GM21360 (cell line): ENCODE data around the gene PLGRKT.
"Not testable (repeated sequence)": the region's sequence is repeated elsewhere in the genome, so short reads cannot be mapped to it uniquely, and the experiment has no call there.

ENCODE experiments used
- ATAC-seq: cut with Tn5 transposase; IDR thresholded peaks from one replicate; pipeline ENCODE4 v1.9.1; 2021; ENCODE audit warnings: mild to moderate bottlenecking, moderate library complexity; ENCODE audit not compliant: unreplicated experiment

Gene PLGRKT, protein sequence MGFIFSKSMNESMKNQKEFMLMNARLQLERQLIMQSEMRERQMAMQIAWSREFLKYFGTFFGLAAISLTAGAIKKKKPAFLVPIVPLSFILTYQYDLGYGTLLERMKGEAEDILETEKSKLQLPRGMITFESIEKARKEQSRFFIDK

GRCh38 chr9:5437254-5438216, at the start of gene PLGRKT:
Gene PLGRKT (minus strand): TSS chr9:5437925. CDS start chr9:5431977, 5,948 bp downstream.
- peak; percentile 80 for ATAC-seq

- ATAC-seq = no peak
These were observed 49.3 kb upstream of the PLGRKT start for GRCh38 chr9:5486988-5487387.

DNA sequence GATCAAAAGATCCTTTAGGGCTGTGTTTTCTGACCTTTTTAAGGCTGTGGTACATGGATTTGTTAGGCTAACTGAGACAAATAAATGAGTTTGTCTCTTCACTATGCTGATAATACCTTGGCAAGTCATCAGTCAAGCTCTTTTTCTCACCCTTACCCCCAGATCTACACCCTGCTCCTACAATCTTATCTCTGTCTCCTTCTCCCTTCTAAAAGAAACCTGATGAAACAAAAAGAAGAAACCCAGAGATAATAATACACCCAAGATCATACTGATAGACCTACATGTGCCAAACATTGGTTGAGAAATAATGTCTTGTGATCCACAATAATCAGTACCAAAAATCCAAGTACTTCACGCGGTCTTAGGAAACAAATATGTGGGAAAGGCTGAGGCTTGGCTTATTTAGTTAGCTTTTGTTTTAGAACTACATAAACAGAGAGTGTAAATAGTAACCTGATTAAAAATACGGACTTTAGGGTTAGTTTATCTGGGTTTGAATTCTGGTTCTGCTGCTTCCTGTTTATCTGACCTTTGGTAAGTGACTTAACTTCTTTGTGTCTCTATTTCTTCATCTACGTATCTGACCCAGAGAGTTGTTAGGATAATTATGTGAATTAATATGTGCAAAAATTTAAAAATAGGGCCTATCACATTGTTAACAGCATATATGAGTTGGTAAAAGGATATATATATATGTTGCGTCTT, 47.8 kb upstream of the PLGRKT start:
- ATAC-seq = no peak

- ATAC-seq = no peak
These were observed 45.6 kb upstream of the PLGRKT start for GRCh38 chr9:5483306-5483705.

GRCh38 chr9:5482194-5482593, 44.5 kb upstream of the PLGRKT start:
- ATAC-seq = no peak

GRCh38 chr9:5481322-5482040, 43.8 kb upstream of the PLGRKT start:
- no peak for ATAC-seq

- ATAC-seq = no peak
These were observed 43.2 kb upstream of the PLGRKT start for GRCh38 chr9:5480919-5481318.

DNA sequence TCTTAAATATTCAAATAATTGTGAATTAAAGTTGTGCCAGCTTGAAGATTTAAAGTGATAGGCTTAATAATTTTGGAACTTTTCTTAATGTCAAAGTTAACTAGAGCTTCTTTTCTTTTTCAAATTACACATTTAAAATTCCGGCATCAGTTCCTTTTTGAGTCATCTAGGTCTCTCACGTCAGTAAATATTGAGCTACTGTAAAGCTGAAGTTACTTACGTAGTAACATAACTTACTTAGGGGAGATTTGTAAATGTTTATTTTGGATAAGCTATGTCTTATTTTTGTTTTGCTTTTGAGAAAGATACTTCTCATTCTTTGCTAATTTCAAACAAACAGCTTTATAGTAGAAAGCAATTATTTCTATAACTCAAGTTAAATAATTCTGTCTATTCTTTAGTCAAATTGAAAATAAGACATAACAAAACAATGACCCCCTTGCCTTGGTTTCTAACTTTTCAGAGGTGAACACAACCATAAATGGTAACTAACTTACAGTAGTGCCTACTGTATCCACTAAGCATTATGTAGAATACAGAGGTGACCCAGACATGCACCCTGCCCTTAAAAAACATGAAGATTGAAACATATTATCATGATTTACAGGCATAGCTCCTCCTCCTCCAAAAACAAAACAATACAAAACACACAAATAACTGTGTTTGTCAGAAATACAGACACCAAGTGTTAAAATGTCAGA, 42.4 kb upstream of the PLGRKT start:
- ATAC-seq = no peak

DNA sequence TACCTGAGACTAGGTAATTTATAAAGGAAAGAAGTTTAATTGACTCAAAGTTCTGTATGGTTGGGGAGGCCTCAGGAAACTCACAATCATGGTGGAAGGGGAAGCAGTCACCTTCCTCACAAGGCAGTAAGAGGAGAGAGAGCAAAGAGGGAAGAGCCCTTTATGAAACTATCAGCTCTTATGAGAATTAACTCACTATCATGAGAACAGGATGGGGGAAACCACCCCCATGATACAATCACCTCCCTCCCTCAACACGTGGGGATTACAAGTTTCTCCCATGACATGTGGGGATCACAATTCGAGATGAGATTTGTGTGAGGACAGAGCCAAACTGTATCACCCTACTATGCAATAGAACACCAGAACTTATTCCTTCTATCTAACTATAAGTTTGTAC, 40.5 kb upstream of the PLGRKT start:
- ATAC-seq = no peak

- not testable (repeated sequence) for ATAC-seq
These were observed 37.9 kb upstream of the PLGRKT start for GRCh38 chr9:5475611-5476010.

DNA sequence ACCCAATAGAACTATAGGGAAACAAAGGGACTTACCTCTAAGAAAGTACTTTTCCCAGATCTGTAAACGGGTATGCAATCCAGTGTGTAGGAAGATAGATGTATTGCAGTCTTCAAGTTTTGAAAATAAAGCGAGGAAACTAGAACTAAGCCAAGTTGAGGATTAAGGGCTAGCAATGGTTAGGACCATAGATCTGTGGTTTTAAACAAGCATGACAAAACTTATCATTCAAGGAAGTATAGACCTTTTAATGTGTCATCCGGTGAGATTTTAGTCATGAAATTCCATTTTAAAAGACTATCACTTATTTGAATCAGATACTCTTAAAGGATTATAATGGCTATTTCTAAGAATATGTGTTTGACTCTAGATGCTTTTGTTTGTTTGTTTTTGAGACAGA, 33.1 kb upstream of the PLGRKT start:
- no peak for ATAC-seq

DNA sequence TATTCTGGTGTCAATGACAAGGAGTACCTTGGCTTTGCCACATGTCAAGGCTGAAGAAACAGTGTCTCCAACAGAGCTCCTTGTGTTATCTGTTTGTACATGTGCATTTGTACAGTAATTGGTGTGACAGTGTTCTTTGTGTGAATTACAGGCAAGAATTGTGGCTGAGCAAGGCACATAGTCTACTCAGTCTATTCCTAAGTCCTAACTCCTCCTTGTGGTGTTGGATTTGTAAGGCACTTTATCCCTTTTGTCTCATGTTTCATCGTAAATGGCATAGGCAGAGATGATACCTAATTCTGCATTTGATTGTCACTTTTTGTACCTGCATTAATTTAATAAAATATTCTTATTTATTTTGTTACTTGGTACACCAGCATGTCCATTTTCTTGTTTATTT, 32.4 kb upstream of the PLGRKT start:
- ATAC-seq = no peak

- no peak for ATAC-seq
These were observed 31.1 kb upstream of the PLGRKT start for GRCh38 chr9:5468850-5469249.

DNA sequence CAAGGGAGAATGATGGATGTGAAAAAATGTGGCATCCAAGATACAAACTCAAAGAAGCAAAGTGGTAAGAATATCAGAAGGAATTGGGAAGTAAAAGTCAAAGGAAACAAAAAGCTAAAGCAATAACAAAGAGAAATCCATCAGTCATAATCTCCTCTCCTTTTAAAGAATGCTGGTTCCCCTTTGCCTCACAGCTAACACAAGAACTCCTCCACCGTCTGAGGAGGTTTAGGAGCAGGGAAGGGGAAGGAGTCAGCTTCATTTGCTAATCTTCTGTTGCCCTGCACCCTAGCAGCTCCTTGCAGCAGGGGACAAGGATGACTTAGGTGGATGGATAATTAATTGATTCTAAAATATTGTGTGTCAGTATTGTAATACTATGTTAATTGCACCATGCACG, 29.0 kb upstream of the PLGRKT start:
- no peak for ATAC-seq

DNA sequence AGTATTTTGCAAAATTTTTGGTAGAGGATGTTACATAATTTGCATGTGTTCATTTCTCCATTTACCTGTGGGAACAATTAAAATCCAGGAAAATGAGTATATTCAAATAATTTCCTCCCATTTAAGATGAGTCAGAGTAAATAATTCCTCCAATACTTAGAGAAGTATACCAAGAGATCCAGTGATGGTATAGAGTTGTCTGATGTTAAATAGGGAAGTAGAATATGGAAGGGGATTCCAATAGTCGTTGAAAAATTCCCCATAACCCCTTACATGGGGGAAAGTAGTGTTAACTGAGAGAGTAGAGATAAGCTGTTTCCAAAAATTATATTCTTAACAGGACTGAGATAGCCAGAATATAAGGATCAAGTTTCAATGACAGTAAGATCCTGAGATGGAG, 28.3 kb upstream of the PLGRKT start:
- ATAC-seq = no peak

DNA sequence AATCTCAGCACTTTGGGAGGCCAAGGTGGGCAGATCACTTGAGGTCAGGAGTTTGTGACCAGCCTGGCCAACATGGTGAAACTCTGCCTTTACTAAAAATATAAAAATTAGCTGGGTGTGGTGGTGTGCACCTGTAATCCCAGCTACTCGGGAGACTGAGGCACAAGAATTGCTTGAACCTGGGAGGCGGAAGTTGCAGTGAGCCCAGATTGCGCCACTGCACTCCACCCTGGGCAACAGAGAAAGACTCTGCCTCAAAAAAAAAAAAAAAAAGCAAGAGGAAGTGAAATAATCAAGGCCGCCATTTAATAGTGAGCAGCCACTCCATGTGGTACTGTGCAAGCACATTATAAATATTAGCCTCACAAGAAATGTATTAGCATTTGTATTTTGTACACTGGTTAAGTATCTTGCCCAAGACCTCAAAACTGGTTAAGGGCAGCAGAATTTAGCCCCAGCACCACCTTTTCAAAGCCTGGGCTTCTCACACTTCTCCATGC, 27.2 kb upstream of the PLGRKT start:
- ATAC-seq = not testable (repeated sequence)

- no peak for ATAC-seq
These were observed 22.4 kb upstream of the PLGRKT start for GRCh38 chr9:5460157-5460556.

- ATAC-seq = peak; percentile 45
These were observed 21.6 kb upstream of the PLGRKT start for GRCh38 chr9:5459289-5459829.

- peak; percentile 33 for ATAC-seq
These were observed 17.5 kb upstream of the PLGRKT start for GRCh38 chr9:5455181-5455580.

GRCh38 chr9:5453673-5454072, 15.9 kb upstream of the PLGRKT start:
- no peak for ATAC-seq
